ENCODE measurements around the gene TBL1X. TPM values are rescaled to one million over a fixed set of nuclear protein-coding genes. Genes with fewer than 3 reads are reported as not detected.

Gene TBL1X
- total and polyA plus RNA-seq, 2 of the 13 experiments (the other 11 are each of a cell fraction or from before 2014, with no cell fraction given) = 17.6 to 19.9 TPM

DNA sequence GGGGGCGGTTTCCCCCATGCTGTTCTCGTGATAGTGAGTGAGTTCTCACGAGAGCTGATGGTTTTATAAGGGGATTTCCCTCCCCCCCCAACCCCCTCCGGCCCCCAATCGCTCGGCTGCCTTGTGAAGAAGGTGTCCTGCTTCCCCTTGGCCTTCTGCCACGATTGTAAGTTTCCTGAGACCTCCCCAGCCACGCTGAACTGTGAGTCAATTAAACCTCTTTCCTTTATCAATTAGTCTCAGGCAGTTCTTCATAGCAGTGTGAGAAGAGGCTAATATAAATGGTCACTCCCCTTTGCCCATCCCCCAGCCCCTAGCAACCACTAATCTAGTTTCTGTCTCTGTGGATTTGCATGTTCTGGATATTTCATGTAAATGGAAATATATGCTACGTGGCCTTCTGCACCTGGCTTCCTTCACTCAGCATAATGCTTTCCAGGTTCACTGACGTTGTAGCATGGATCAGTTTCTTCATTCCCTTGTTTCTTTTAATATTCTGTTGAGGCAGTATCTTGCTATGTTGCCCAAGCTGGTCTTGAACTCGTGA, 284.4 kb downstream of the TBL1X start:
- Histone ChIP-seq H3K4me2 (ENCODE audit: low read depth, low read length) (no peak overlapping the region), H3K9me3 (ENCODE audit: low read length) (no peaks in the 10 kb centered on the region), H3K4me3 (replicated peaks in 1 of 3; ENCODE audit: insufficient read depth in 1 of 3, low read depth in 2 of 3, low read length in 3 of 3) (no peak overlapping the region), H3K36me3 (replicated peaks in 1 of 2; ENCODE audit: control insufficient read depth in 1 of 2, insufficient read depth in 2 of 2, low read length in 2 of 2) (no peaks in the 10 kb centered on the region), H2AFZ (ENCODE audit: low read length) (no peak overlapping the region), H3K27me3 (ENCODE audit: control insufficient read depth in 1 of 2, insufficient read depth in 2 of 2, low read length in 2 of 2) (no peaks in the 10 kb centered on the region), H4K20me1 (ENCODE audit: insufficient read depth, low read length) (no peaks in the 10 kb centered on the region), H3K27ac (ENCODE audit: extremely low read length, insufficient read depth, low read length) (no peak overlapping the region), H3K4me1 (ENCODE audit: insufficient read depth, low read length) (no peaks in the 10 kb centered on the region), H3K79me2 (ENCODE audit: insufficient read depth, low read length) (no peaks in the 10 kb centered on the region), H3K9ac (ENCODE audit: insufficient read depth, low read depth, low read length) (no peak overlapping the region)
- intact Hi-C loops (cut with micrococcal nuclease; ENCODE audit: unreplicated experiment) = no loop called here
- ChIA-PET CTCF (ENCODE audit: low intra/inter-chr PET ratio, low total read pairs) (no interaction called here), POLR2A (no interaction called here)
- TF ChIP-seq, protein P1, sequence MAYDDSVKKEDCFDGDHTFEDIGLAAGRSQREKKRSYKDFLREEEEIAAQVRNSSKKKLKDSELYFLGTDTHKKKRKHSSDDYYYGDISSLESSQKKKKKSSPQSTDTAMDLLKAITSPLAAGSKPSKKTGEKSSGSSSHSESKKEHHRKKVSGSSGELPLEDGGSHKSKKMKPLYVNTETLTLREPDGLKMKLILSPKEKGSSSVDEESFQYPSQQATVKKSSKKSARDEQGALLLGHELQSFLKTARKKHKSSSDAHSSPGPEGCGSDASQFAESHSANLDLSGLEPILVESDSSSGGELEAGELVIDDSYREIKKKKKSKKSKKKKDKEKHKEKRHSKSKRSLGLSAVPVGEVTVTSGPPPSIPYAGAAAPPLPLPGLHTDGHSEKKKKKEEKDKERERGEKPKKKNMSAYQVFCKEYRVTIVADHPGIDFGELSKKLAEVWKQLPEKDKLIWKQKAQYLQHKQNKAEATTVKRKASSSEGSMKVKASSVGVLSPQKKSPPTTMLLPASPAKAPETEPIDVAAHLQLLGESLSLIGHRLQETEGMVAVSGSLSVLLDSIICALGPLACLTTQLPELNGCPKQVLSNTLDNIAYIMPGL (CRISPR knock-in tag; IDR thresholded peaks at IDR 0.05; ENCODE audit: borderline replicate concordance in 1 of 2, low read depth in 1 of 2) = no peak
- TF ChIP-seq KLF15 (CRISPR knock-in tag; IDR thresholded peaks at IDR 0.05; ENCODE audit: borderline replicate concordance) (no peak), ZFAT (CRISPR knock-in tag; conservative IDR thresholded peaks at IDR 0.05) (no peak), HNF4G (IDR thresholded peaks at IDR 0.05; ENCODE audit: borderline replicate concordance, low read depth, low read length) (no peak), HNF4G (CRISPR knock-in tag; IDR thresholded peaks at IDR 0.05; ENCODE audit: borderline replicate concordance, low read depth) (no peak), FOXA3 (CRISPR knock-in tag; IDR thresholded peaks at IDR 0.05) (no peak), ATF1 (CRISPR knock-in tag; IDR thresholded peaks at IDR 0.05) (no peak)
- TF ChIP-seq, protein P2, sequence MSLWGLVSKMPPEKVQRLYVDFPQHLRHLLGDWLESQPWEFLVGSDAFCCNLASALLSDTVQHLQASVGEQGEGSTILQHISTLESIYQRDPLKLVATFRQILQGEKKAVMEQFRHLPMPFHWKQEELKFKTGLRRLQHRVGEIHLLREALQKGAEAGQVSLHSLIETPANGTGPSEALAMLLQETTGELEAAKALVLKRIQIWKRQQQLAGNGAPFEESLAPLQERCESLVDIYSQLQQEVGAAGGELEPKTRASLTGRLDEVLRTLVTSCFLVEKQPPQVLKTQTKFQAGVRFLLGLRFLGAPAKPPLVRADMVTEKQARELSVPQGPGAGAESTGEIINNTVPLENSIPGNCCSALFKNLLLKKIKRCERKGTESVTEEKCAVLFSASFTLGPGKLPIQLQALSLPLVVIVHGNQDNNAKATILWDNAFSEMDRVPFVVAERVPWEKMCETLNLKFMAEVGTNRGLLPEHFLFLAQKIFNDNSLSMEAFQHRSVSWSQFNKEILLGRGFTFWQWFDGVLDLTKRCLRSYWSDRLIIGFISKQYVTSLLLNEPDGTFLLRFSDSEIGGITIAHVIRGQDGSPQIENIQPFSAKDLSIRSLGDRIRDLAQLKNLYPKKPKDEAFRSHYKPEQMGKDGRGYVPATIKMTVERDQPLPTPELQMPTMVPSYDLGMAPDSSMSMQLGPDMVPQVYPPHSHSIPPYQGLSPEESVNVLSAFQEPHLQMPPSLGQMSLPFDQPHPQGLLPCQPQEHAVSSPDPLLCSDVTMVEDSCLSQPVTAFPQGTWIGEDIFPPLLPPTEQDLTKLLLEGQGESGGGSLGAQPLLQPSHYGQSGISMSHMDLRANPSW (CRISPR knock-in tag; IDR thresholded peaks at IDR 0.05; ENCODE audit: borderline replicate concordance) = no peak
- TF ChIP-seq, protein P3, sequence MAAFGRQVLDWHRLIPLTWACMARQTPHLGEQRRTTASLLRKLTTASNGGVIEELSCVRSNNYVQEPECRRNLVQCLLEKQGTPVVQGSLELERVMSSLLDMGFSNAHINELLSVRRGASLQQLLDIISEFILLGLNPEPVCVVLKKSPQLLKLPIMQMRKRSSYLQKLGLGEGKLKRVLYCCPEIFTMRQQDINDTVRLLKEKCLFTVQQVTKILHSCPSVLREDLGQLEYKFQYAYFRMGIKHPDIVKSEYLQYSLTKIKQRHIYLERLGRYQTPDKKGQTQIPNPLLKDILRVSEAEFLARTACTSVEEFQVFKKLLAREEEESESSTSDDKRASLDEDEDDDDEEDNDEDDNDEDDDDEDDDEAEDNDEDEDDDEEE (CRISPR knock-in tag; IDR thresholded peaks at IDR 0.05) = no peak
- in situ Hi-C loops (cut with HindIII; ENCODE audit: extremely low pct_ligation_motif_present, low pct_unique_long_range_greater_than_20kb) = no loop called here
- WGBS (ENCODE audit: low lambda C conversion rate) = 36% methylated on average over 4 of the region's 11 CpGs
- FAIRE-seq (no peak), ATAC-seq (no peak), DNase-seq (ENCODE audit: low spot score) (no peak)
- BruUV-seq (replicated peaks) = no TSS peak
